Colonic mucosa (tissue), 4 donors: Measurements from ENCODE around the gene ACAP1. TPM values are rescaled to one million over a fixed set of nuclear protein-coding genes. Genes with fewer than 3 reads are reported as not detected.

Experiments
- DNase-seq: peaks from one replicate; pipeline ENCODE4 v3.0.0-alpha.2; 2020
- H3K27ac ChIP-seq: fragments of 200-600 bp; one replicate; pipeline ENCODE4 v1.8.0; 2021
- H3K27me3 ChIP-seq: fragments of 200-600 bp; one replicate; pipeline ENCODE4 v1.8.0; 2021
- H3K36me3 ChIP-seq: fragments of 200-600 bp; one replicate; pipeline ENCODE4 v1.8.0; 2021
- H3K4me1 ChIP-seq: fragments of 200-600 bp; one replicate; pipeline ENCODE4 v1.8.0; 2021; ENCODE audit warnings: mild to moderate bottlenecking
- H3K4me3 ChIP-seq: fragments of 200-600 bp; one replicate; pipeline ENCODE4 v1.8.0; 2021
- H3K9ac ChIP-seq, 2 donors: one replicate each; pipeline ENCODE4 v1.7.0; 2013; ENCODE audit warnings: control low read depth in 2 of 2, low read depth in 2 of 2, low read length in 2 of 2
- H3K9me3 ChIP-seq: fragments of 200-600 bp; one replicate; pipeline ENCODE4 v1.8.0; 2021
- CTCF ChIP-seq: fragments of 200-600 bp; IDR thresholded peaks from one replicate; pipeline ENCODE4 v1.8.0; 2022; ENCODE audit warnings: antibody characterized with exemption, mild to moderate bottlenecking
- intact Hi-C: fragments of 100-400 bp; cut with DNase I; formaldehyde crosslinking; loops from one replicate; pipeline ENCODE4 v1.14.1; 2022
- total RNA-seq, 2 donors: library from RNA; stranded (reverse); fragmentation: NEBNext Ultra II Directional in 1 of 2; extraction: Animal tissue kit (Norgen Biotek cat#: 25700) in 1 of 2; gene quantifications; one replicate each; pipeline ENCODE4 v1.2.1, GENCODE V29; 2021
- donor health status: healthy.
- donor health status: DM: no; HTN: no; CAD: no.
- donor health status: DM: no; HTN: no; CAD: no.

ACAP1 gene
- total RNA-seq, 2 donors from 2014 or later, result 7.4 to 12.1 TPM

DNA sequence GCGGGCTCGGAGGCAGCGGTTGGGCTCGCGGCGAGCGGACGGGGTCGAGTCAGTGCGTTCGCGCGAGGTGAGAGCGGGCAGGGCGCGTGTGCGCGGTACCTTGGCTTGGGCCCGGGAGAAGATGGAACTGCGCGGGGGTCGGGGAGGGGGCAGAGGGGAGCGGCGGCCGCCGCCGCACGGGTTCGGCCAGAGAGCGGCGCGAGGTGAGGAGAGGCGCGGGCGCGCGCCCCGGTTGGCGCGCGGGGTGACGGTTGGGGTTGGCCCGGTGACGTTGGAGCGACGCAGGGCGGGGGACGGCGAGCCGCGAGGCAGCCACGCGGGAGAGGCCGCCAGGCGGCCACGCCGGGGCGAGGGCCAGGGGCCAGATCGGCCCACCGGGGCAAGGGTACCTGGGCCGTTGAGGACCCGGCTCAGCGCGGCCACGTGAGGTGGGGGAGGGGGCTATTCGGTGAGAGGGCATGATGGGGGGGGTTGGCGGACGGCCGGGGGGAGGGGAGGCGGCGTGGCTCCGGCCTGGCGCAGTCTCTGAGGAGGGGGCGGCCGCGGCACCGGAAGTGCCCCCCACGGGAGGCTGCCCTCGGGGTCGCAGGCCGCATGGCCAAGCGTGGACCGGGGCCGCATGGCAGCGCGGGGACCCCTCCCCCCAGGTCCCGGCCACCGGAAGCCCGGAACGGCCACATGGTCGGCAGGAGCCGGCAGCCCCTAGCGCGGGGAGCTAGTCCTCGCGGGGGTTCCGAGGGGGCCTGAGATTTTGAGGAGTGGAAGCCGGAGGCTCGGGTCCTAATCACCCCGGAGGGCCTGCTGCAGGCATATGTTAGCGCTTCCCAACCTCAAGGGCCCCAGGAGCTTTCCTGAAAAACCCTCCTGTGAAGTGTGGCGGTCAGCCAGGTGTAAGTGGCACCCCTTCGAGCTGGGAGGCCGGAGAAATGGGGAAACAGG, 28.4 kb upstream of the ACAP1 start:
- Histone ChIP-seq H3K27ac (peak overlapping the region; percentile 92), H3K9ac (peak overlapping the region; percentile 79 to 98), H3K4me1 (peaks cover 7% of the 10 kb centered on the region), H3K9me3 (no peaks in the 10 kb centered on the region), H3K36me3 (peaks cover 20% of the 10 kb centered on the region), H3K4me3 (peak overlapping the region; percentile 74), H3K27me3 (no peaks in the 10 kb centered on the region)
- DNase-seq, result peak; percentile 59
- intact Hi-C loops, result no loop called here
- TF ChIP-seq CTCF, result no peak

GRCh38 chr17:7308625-7309433, 27.5 kb upstream of the ACAP1 start:
- Histone ChIP-seq H3K27me3 (no peaks in the 10 kb centered on the region), H3K4me1 (peaks cover 11% of the 10 kb centered on the region), H3K27ac (peak overlapping the region; percentile 92), H3K9me3 (no peaks in the 10 kb centered on the region), H3K9ac (peak overlapping the region; percentile 79 to 98), H3K36me3 (peaks cover 29% of the 10 kb centered on the region), H3K4me3 (peak overlapping the region; percentile 74)
- TF ChIP-seq CTCF, result no peak
- DNase-seq, result peak; percentile 94
- intact Hi-C loops, result no loop called here

- intact Hi-C loops, result no loop called here
- peaks cover 16% of the 10 kb centered on the region for H3K4me1 ChIP-seq
- no peaks in the 10 kb centered on the region for H3K27me3 ChIP-seq
- H3K9ac ChIP-seq, result peak overlapping the region in 1 of 2 donors; percentile 79
- H3K27ac ChIP-seq, result peak overlapping the region; percentile 92
- DNase-seq, result no peak
- no peak overlapping the region for H3K4me3 ChIP-seq
- no peaks in the 10 kb centered on the region for H3K9me3 ChIP-seq
- no peak for TF ChIP-seq CTCF
- H3K36me3 ChIP-seq, result peaks cover 30% of the 10 kb centered on the region
Measured at GRCh38 chr17:7309628-7310027, 26.7 kb upstream of the ACAP1 start.

GRCh38 chr17:7311110-7311705, 25.1 kb upstream of the ACAP1 start:
- H3K4me1 ChIP-seq, result peaks cover 20% of the 10 kb centered on the region
- H3K9ac ChIP-seq, result no peak overlapping the region
- no peaks in the 10 kb centered on the region for H3K27me3 ChIP-seq
- no peak overlapping the region for H3K27ac ChIP-seq
- H3K4me3 ChIP-seq, result no peak overlapping the region
- DNase-seq, result no peak
- TF ChIP-seq CTCF, result no peak
- intact Hi-C loops, result no loop called here
- H3K9me3 ChIP-seq, result no peaks in the 10 kb centered on the region
- H3K36me3 ChIP-seq, result peaks cover 30% of the 10 kb centered on the region

DNA sequence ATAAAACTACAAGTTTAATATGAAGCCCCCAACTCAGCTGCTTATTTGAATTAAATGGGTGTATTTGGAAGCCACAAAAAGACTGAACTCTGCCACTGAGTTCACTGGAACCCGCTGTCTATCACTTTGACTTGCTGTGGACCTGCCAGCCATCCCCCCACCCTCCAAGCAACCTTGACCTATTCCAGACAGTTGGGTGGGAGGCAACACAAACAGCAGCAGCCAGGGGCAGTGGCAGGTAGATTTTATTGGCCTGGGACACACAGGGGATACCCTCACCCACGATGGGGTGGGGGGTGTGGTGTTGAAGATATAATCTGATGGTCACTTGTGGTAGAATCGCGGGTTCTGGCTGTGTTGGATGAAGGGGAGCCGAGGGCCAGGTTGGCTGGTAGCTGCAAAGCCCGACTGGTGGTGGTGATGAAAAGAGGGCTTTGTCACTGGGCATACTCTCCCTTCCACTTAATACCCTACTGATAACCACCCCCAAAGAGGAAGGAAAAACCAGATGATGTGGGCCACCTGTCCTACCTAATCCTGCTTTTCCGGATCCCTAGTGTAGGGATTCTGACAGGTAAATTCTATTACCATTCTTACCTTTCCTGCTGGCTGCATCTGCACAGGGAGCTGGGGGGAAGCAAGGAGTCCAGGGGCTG, 23.8 kb upstream of the ACAP1 start:
- intact Hi-C loops, result no loop called here
- H3K9ac ChIP-seq, result peak overlapping the region in 1 of 2 donors; percentile 23
- H3K4me3 ChIP-seq, result no peak overlapping the region
- H3K4me1 ChIP-seq, result peaks cover 20% of the 10 kb centered on the region
- no peak overlapping the region for H3K27ac ChIP-seq
- no peak for TF ChIP-seq CTCF
- peaks cover 30% of the 10 kb centered on the region for H3K36me3 ChIP-seq
- no peaks in the 10 kb centered on the region for H3K9me3 ChIP-seq
- H3K27me3 ChIP-seq, result no peaks in the 10 kb centered on the region
- DNase-seq, result no peak
